ENCODE results near the gene SPTB. TPM values are rescaled to one million over a fixed set of nuclear protein-coding genes. Genes with fewer than 3 reads are reported as not detected.
A peak's percentile ranks its signal among the peaks of the same experiment; 100 is the strongest.

Gene SPTB
- total RNA-seq, 1 donor from 2014 or later: under 0.01 TPM

GRCh38 chr14:64753374-64753773, 126.3 kb downstream of the SPTB start:
- DNase-seq (ENCODE audit: low read depth in 2 of 2): no peak

- no peak for DNase-seq (ENCODE audit: low read depth in 2 of 2)
Measured at GRCh38 chr14:64752909-64753308, 126.8 kb downstream of the SPTB start.

GRCh38 chr14:64748995-64749714, 130.6 kb downstream of the SPTB start:
- no peak for DNase-seq (ENCODE audit: low read depth in 2 of 2)

GRCh38 chr14:64748521-64748920, 131.2 kb downstream of the SPTB start:
- DNase-seq (ENCODE audit: low read depth in 2 of 2): no peak

GRCh38 chr14:64747327-64747726, 132.4 kb downstream of the SPTB start:
- DNase-seq (ENCODE audit: low read depth in 2 of 2): no peak

- peak in 1 of 2 donors; percentile 35 for DNase-seq (ENCODE audit: low read depth in 2 of 2)
Measured at GRCh38 chr14:64746298-64747250, 133.1 kb downstream of the SPTB start.

GRCh38 chr14:64745511-64746091, 134.1 kb downstream of the SPTB start:
- DNase-seq (ENCODE audit: low read depth in 2 of 2): no peak

GRCh38 chr14:64743061-64743460, 136.6 kb downstream of the SPTB start:
- DNase-seq (ENCODE audit: low read depth in 2 of 2): no peak

GRCh38 chr14:64741961-64742360, 137.7 kb downstream of the SPTB start:
- no peak for DNase-seq (ENCODE audit: low read depth in 2 of 2)

- DNase-seq (ENCODE audit: low read depth in 2 of 2): no peak
Measured at GRCh38 chr14:64741200-64741599, 138.5 kb downstream of the SPTB start.

- no peak for DNase-seq (ENCODE audit: low read depth in 2 of 2)
Measured at GRCh38 chr14:64738281-64738804, 141.4 kb downstream of the SPTB start.

GRCh38 chr14:64737391-64738280, 142.1 kb downstream of the SPTB start:
- DNase-seq (ENCODE audit: low read depth in 2 of 2): no peak

- no peak for DNase-seq (ENCODE audit: low read depth in 2 of 2)
Measured at GRCh38 chr14:64736271-64737169, 143.2 kb downstream of the SPTB start.

- DNase-seq (ENCODE audit: low read depth in 2 of 2): no peak
Measured at GRCh38 chr14:64734990-64735389, 144.7 kb downstream of the SPTB start.

GRCh38 chr14:64733899-64734298, 145.8 kb downstream of the SPTB start:
- no peak for DNase-seq (ENCODE audit: low read depth in 2 of 2)

- DNase-seq (ENCODE audit: low read depth in 2 of 2): no peak
Measured at GRCh38 chr14:64733321-64733720, 146.4 kb downstream of the SPTB start.

- DNase-seq (ENCODE audit: low read depth in 2 of 2): no peak
Measured at GRCh38 chr14:64732536-64733120, 147.1 kb downstream of the SPTB start.

- DNase-seq (ENCODE audit: low read depth in 2 of 2): no peak
Measured at GRCh38 chr14:64732066-64732465, 147.6 kb downstream of the SPTB start.

GRCh38 chr14:64731141-64731581, 148.5 kb downstream of the SPTB start:
- no peak for DNase-seq (ENCODE audit: low read depth in 2 of 2)

All from lung microvascular endothelial cell (primary cell).